ENCODE data around the gene DLG5.

The DLG5 gene

DNA sequence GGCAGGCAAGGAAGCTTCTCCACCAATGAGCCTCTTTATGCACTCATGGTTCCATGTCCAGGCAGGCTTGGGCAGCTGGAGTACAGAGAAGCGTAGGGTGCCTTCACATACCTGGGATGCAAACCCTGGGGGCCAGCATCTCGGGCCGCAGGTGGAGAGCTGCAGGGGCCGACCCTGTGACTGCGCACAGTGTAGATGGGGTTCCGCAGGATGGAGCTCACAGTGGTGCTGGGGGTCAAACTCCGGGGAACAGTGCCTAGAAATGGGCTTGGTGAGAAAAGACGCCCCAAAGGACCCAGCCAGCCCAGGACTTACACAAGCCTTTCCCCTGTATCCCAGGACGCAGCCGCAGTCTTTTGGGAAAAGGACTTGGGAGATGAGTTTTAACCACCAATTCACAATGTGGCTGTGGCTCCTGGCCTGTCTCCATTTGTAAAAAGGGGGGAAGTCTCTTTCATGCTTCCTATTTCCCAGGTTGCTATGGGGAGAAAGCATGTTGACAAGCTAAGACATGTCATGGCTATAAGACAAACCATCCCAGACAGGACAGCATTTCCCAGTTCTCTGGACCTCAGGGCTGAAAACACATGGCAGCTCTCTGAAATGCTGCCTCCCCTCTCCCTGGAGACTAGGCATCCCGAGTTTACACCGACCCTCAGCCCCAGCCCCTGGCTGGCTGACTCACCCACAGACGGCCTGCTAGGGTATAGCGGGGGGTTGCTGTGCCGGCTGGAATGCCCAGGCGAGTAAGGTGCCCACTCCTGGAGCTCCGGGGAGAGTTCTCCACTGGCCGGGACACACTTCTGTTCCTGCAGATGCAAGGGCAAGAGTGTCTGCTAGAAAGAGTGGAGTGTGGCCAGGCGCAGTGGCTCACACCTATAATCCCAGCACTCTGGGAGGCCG is 107.1 kb downstream of the DLG5 start:
- no peak for TF ChIP-seq ZNF274 (IDR thresholded peaks at IDR 0.05; ENCODE audit: low read depth, low read length)
- H3K4me3 ChIP-seq (ENCODE audit: low read length) = no peak overlapping the region

DNA sequence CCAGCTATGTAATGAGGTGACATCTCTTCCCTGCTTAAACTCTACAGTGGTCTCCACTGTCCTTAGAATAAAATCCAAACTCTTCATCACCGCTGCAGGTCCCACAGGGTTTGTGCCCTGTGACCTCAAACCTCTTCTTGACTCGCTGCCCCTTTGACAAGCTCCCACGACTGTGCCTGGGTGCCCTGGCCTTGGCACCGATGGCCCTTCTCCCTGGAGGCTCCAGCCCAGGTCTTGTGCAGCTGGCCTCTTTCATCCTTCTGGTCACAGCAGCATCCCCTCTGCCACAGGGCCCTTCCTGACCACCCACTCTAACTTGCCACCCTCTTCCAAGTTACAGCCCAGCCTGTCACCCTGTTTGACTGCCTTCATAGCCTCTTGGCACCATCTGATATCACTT is 108.2 kb downstream of the DLG5 start:
- H3K4me3 ChIP-seq (ENCODE audit: low read length) = no peak overlapping the region
- no peak for TF ChIP-seq ZNF274 (IDR thresholded peaks at IDR 0.05; ENCODE audit: low read depth, low read length)

DNA sequence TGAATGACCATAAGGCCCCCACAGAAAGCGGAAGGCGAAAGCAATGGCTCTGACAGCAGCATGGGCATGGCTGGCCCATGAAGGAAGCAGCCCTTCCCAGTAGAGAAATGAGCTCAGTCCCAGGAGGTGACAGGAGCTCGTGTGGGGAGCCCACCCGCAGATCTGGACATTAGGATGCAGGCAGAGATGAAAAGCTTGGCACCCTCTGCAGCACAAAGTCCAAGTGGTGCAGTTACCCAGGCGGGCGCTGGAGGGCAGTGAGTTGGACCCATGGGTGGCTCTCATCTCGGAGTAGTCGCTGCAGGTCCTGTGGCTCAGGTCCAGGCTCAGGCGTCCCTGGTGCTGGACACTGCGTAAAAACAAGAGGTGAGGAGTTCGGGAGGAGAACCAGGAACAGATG is 109.0 kb downstream of the DLG5 start:
- no peak for TF ChIP-seq ZNF274 (IDR thresholded peaks at IDR 0.05; ENCODE audit: low read depth, low read length)
- no peak overlapping the region for H3K4me3 ChIP-seq (ENCODE audit: low read length)

DNA sequence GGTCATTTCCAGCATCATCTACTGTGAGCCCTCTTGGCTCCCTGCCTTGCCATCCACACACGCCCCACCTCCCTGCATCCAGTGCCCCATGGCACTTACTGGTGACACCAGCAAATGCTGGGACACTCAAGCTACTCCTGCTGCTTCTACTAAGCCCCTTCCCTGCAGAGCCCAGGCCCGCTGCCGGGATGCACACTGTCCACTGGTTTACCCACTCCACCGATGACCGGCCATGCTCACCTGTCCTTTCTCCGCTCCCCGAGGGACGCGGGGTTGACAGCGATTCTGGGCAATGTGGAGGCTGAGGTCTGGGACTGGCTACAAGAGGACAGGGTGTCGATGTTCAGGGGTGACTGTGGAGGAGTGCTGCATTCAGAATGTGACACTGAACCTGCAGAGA is 110.2 kb downstream of the DLG5 start:
- no peak overlapping the region for H3K4me3 ChIP-seq (ENCODE audit: low read length)
- no peak for TF ChIP-seq ZNF274 (IDR thresholded peaks at IDR 0.05; ENCODE audit: low read depth, low read length)

DNA sequence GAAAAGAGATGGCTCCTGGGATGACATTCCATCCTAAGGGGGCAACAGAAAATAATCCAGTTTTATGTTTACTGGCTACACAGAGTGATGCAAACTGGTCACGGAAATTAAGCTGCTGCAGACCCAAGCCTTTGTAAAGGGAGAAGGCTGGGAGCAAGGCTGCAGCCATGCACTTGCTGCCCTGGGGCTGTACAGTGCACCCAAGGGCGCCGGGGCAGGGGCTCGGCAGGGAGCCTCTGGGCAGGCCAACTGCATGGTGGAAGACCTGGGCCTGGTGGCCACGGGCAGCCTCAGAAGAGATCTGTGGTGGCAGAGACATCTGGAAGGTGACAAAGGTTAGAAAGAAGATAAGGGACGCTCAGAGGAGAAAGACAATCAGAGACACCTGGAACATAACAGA is 113.8 kb downstream of the DLG5 start:
- TF ChIP-seq ZNF274 (IDR thresholded peaks at IDR 0.05; ENCODE audit: low read depth, low read length) = no peak
- H3K4me3 ChIP-seq (ENCODE audit: low read length) = no peak overlapping the region

DNA sequence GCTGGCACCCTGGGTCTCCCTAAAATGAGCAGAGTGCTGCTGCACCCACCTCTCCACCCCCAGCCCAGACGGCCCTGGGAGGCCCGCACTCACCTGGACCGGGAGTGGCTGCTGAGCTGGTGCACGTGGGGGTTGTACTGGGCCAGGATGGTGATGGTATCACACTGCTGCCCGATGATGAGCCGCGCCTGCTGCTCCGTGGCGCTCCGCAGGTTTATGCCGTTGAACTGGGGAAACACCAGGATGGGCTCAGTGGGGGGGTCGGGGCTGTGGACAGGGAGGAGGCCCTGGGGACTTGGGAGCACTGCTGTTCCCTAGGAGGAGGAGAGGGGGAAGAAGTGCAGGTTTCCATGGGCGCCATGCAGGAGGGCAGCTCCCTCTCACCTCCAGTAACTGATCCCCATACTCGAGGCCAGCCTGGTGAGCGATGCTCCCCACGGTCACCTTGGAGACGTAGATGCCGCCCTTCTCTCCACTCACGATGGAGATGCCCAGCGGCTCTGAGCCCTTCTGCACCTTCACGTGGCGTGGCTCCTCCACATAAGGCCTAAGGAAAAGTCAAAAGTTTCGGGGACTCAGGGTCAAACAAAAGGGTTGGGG is 114.6 kb downstream of the DLG5 start:
- no peak for TF ChIP-seq ZNF274 (IDR thresholded peaks at IDR 0.05; ENCODE audit: low read depth, low read length)

DNA sequence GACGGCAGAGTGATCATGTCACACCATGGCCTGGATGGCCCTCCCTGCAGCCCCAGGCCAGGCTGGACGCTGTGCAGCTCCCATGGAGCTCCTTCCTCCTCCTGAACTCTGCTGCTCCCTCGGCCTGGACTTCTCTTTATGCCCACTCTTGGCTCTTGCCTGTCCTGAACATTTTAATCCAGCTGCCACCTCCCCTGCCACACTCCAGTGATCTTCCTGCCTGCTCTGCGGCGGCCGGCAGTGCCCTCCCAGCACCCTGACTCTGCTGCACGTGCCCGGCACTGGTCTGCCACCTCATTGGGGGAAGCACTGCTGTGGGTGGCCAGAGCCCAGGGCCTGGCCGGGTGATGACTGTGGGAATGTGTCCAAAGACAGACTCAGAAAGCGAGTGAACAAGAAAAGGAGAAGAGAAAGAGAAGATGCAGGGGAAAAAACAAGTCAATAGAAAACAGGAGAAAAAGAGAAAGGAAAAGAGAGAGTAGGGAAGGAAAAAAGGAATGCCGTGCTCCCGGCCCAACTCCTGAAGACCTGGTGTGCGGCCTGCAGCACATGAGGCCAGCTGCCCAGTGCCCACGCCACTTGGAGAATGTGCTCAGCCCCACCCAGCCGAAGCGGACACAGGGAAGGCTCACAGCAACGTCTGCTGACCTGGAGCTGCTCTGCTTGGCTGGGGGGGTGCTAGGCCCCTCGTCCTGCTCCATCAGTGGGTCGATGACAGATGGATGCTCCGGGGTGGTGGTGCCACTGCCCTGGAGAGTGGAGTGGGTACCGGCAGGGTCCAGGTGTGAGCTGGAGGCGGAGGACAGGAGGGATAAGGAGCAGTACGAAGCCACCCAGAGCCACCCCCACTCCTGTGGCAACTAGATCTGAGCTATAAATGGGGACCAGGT is 115.9 kb downstream of the DLG5 start:
- no peak overlapping the region for H3K4me3 ChIP-seq (ENCODE audit: low read length)
- TF ChIP-seq ZNF274 (IDR thresholded peaks at IDR 0.05; ENCODE audit: low read depth, low read length) = no peak

More for the DNA sequence above, 114.6 kb downstream of the DLG5 start:
- H3K4me3 ChIP-seq (ENCODE audit: low read length) = no peak overlapping the region

DNA sequence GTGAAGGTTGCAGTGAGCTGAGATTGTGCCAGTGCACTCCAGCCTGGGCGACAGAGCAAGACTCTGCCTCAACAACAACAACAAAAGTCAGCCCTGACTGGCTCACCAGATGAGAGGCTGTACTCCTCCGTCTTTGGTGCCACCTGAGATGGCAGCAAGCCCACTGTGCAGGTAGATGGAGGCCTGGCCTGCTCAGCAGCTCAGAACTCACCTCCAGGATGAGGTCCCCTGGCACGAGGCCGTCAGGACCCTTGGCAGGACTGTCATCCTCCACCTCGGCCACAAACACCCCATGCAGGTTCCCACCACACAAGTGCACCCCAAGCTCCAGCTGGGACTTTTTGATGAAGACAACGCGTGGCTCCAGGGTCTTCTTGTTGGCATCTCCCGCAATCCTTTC is 117.2 kb downstream of the DLG5 start:
- TF ChIP-seq ZNF274 (IDR thresholded peaks at IDR 0.05; ENCODE audit: low read depth, low read length) = no peak
- no peak overlapping the region for H3K4me3 ChIP-seq (ENCODE audit: low read length)

DNA sequence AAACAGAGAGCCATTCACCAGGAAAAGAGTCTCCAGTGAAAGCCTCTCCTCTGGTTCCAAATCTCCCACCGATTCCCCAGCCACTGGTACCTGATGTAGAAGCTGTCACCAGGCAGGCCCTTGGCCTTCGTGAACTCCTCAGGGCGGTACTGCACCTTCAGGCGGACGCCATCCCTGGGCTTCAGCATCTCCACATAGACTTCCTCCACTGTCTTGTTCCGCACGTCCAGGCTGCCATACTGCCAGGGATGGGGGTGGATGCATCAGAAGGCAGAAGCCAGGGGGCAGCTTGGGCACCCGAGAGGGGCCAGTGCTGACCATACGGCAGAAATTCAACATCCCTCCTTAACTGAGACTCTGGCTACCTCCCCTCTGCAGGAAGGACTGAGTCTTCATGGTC is 118.8 kb downstream of the DLG5 start:
- H3K4me3 ChIP-seq (ENCODE audit: low read length) = no peak overlapping the region
- TF ChIP-seq ZNF274 (IDR thresholded peaks at IDR 0.05; ENCODE audit: low read depth, low read length) = no peak

DNA sequence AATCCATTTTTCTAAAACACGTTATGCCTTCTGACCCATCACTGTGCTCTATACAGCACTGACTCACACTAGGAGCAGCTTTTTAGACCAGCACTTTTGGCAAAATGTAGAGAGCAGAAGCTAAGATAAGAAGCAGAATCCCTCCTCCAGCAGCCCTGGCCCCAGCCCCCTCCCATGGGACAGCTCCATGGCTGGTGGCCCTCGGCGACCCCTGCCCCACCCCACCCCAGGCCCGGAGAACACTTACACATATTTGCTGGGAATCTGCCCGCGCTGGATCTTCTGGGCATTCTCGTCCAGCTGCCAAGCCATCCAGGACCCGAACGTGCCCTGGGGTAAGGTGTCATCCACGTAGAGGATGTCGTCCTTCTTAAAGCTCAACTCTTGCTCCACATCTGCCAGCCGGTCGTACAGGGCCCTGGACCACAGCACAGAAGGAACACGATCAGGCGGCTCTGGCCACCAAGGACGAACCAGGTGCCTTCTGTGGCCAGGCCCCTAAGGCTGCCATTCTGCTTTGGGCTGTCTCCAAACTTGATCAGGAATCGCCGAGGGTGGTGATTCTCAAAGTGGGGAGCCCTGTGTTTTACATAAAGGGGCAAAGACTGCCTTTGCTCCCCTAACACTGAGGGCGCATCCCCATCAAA is 119.9 kb downstream of the DLG5 start:
- no peak for TF ChIP-seq ZNF274 (IDR thresholded peaks at IDR 0.05; ENCODE audit: low read depth, low read length)

DNA sequence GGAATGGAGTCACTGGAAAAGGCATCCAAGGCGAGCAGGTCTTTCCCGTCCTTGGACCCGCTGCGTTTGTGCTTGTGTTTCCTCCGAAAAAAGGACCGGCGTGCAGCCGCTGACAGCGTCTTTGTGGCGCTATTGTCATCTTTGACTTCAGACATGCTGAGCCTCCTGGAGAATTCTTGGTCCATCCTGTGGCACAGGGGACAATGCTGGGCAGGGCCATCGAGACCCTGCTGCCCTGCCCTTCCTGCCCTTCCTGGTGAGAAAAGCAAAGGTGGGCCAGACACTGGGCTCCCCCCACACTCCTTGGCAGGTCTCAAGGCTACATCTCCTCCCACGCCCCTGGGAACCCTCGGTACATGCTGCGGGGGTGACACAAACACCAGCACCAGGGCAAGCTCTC is 120.9 kb downstream of the DLG5 start:
- no peak for TF ChIP-seq ZNF274 (IDR thresholded peaks at IDR 0.05; ENCODE audit: low read depth, low read length)
- H3K4me3 ChIP-seq (ENCODE audit: low read length) = no peak overlapping the region

More for the DNA sequence above, 119.9 kb downstream of the DLG5 start:
- no peak overlapping the region for H3K4me3 ChIP-seq (ENCODE audit: low read length)

DNA sequence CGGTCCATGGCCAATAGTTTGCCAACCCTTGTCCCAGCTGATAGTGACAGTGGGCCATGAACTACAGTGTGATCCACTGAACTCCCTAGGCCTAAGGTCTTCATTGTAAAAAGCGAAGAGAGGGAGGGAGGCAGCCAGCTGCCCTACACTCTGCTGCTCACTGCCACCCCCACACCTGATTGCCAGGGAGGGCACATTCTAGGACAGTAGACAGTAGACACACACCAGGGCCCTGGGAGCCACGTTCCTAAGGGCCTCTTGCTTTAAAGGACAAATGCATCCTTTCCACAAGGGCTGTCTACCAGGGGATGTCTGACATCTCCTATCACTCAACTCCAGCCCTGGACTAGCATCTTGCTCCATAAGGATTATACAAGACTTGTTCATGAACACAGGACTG is 122.2 kb downstream of the DLG5 start:
- no peak overlapping the region for H3K4me3 ChIP-seq (ENCODE audit: low read length)
- TF ChIP-seq ZNF274 (IDR thresholded peaks at IDR 0.05; ENCODE audit: low read depth, low read length) = no peak

DNA sequence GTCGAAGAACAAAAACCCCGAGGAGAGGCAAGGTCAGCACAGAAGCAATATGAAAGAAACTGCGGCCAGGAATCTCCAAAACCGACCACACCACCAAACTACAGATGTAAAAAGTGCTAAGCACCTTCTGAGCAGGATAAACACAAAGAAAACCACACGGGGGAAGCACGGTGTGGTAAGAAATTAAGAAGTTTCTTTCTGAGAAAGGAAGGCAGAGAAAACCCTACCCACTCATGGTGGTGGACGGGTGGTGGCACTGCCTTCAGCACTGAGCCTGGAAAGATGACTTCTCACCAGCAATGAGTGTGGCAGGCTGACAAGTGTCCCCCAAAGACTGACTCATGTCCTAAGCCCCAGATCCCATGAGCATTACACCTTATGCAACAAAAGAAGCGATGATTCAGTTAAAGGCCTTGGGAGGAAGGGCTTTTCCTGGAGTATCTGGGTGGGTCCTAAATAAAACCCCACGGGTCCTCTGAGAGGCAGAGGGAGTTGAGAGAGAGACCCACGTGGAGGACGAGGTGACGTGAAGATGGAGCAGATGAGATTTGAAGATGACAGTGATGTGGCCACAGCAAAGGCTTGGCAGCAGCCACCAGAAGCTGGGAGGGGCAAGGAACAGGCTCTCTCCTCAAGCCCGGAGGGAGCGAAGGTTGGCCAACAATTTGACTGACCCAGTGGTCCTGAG is 124.9 kb downstream of the DLG5 start:
- TF ChIP-seq ZNF274 (IDR thresholded peaks at IDR 0.05; ENCODE audit: low read depth, low read length) = no peak
- no peak overlapping the region for H3K4me3 ChIP-seq (ENCODE audit: low read length)
